K562 (cell line): ENCODE results near the gene MICU1. TPM values are rescaled to one million over a fixed set of nuclear protein-coding genes. Genes with fewer than 3 reads are reported as not detected.
A peak's percentile ranks its signal among the peaks of the same experiment; 100 is the strongest.

Experiments
- ATAC-seq: fragments of 200-7000 bp; cut with Tn5 transposase; 3 replicates; pipeline ENCODE4 v1.9.1; 2020; ENCODE audit warnings: moderate library complexity
- BruUV-seq: library from RNA; stranded (reverse); fragments of 400-500 nt; replicated peaks from 2 replicates; lab custom pipeline; 2021; lab: Mats Ljungman, UMichigan
- CTCF ChIA-PET: fragments of 300-600 bp; formaldehyde crosslinking; extraction: SDS; loops from one replicate; lab custom pipeline; 2021; ENCODE audit warnings: low intra/inter-chr PET ratio; lab: Yijun Ruan, JAX
- POLR2A ChIA-PET: fragments of 300-600, 350-650 bp; sonication (Branson Sonifier 250); formaldehyde crosslinking; extraction: SDS; loops from one replicate; lab custom pipeline; 2021; ENCODE audit warnings: antibody characterized with exemption, inconsistent platforms; lab: Yijun Ruan, JAX
- DNase-seq, 4 experiments: peaks; one replicate each; pipeline versions ENCODE4 v3.0.0 to v3.0.0-alpha.2; 2011 to 2018; ENCODE audit warnings: low spot score in 3 of 4, mixed read lengths in 3 of 4; ENCODE audit errors: extremely low read depth in 1 of 4
- FAIRE-seq: peaks from 2 replicates; lab custom pipeline; 2011; peaks lifted over from hg19 to GRCh38; lab: Jason Lieb, UNC
- H2AFZ ChIP-seq: 2 replicates; pipeline ENCODE4 v1.6.0; 2011; ENCODE audit warnings: low read depth, low read length, control low read depth, inconsistent platforms
- H3K27ac ChIP-seq: fragments of 200-600 bp; 3 replicates; pipeline ENCODE4 v1.8.0; 2011; ENCODE audit warnings: low read depth, mild to moderate bottlenecking, control low read depth, inconsistent platforms, low read length, moderate library complexity, mixed read lengths; ENCODE audit errors: extremely low read depth
- H3K27me3 ChIP-seq, 2 experiments: fragments of 300-600 bp in 1 of 2; 2 replicates in 1 of 2; 3 replicates in 1 of 2; pipeline versions ENCODE4 v1.6.0 to v1.8.0; 2011; ENCODE audit warnings: inconsistent platforms in 2 of 2, low read length in 2 of 2, mild to moderate bottlenecking in 1 of 2, mixed read lengths in 1 of 2, moderate library complexity in 1 of 2; ENCODE audit not compliant: control insufficient read depth in 2 of 2, insufficient read depth in 2 of 2
- H3K36me3 ChIP-seq: fragments of 300-600 bp; 3 replicates; pipeline ENCODE4 v1.8.0; 2011; ENCODE audit warnings: mild to moderate bottlenecking, low read length, inconsistent platforms; ENCODE audit not compliant: control insufficient read depth, insufficient read depth
- H3K4me1 ChIP-seq, 2 experiments: fragments of 200-600 bp in 1 of 2; replicated peaks in 1 of 2; 2 replicates in 1 of 2; 3 replicates in 1 of 2; pipeline versions ENCODE4 v1.5.1 to v1.8.0; 2011; ENCODE audit warnings: inconsistent platforms in 2 of 2, low read length in 2 of 2, mild to moderate bottlenecking in 1 of 2, mixed read lengths in 1 of 2, moderate library complexity in 1 of 2; ENCODE audit not compliant: control insufficient read depth in 2 of 2, insufficient read depth in 2 of 2
- H3K4me2 ChIP-seq: 2 replicates; pipeline ENCODE4 v1.6.1; 2011; ENCODE audit warnings: low read length, control low read depth, inconsistent platforms, mixed read lengths; ENCODE audit not compliant: insufficient read depth
- H3K4me3 ChIP-seq: fragments of 200-600 bp; sonication (generic), shearing (Covaris generic); 2 replicates; pipeline ENCODE4 v1.5.1; 2016; ENCODE audit warnings: control low read depth, inconsistent platforms
- H3K79me2 ChIP-seq: fragments of 200-600 bp; 3 replicates; pipeline ENCODE4 v1.8.0; 2011; ENCODE audit warnings: low read length, inconsistent platforms; ENCODE audit not compliant: control insufficient read depth, insufficient read depth
- H3K9ac ChIP-seq, 2 experiments: 2 replicates each; pipeline versions ENCODE4 v1.6.0 to v1.6.1; 2011; ENCODE audit warnings: low read depth in 2 of 2, low read length in 2 of 2, control low read depth in 1 of 2, inconsistent platforms in 1 of 2, mild to moderate bottlenecking in 1 of 2, mixed read lengths in 1 of 2; ENCODE audit not compliant: insufficient read depth in 1 of 2
- H3K9me1 ChIP-seq: one replicate; pipeline ENCODE4 v1.6.0; 2011; ENCODE audit warnings: inconsistent platforms, mild to moderate bottlenecking, low read length, moderate library complexity; ENCODE audit not compliant: control insufficient read depth, insufficient read depth
- H3K9me3 ChIP-seq: replicated peaks from 2 replicates; pipeline ENCODE4 v1.5.1; 2011; ENCODE audit warnings: low read depth, low read length, inconsistent platforms; ENCODE audit not compliant: control insufficient read depth, insufficient read depth
- H4K20me1 ChIP-seq: replicated peaks from 2 replicates; pipeline ENCODE4 v1.6.1; 2011; ENCODE audit warnings: low read length, inconsistent platforms, mixed read lengths; ENCODE audit not compliant: control insufficient read depth, insufficient read depth
- KAT7 ChIP-seq: sonication (generic); formaldehyde crosslinking; IDR thresholded peaks from 2 replicates; pipeline ENCODE4 v1.8.0; 2022; ENCODE audit warnings: missing genetic modification reagents, mild to moderate bottlenecking, borderline replicate concordance
- MCM2 ChIP-seq: fragments of 450-650 bp; IDR thresholded peaks from 2 replicates; pipeline ENCODE4 v1.6.1; 2017; ENCODE audit warnings: low read depth, mild to moderate bottlenecking
- MED1 ChIP-seq: sonication (generic); formaldehyde crosslinking; IDR thresholded peaks from 2 replicates; pipeline ENCODE4 v1.8.1; 2023; ENCODE audit warnings: missing genetic modification reagents, borderline replicate concordance
- SIX5 ChIP-seq, 2 experiments: IDR thresholded peaks; 2 replicates each; pipeline ENCODE4 v1.6.1; 2011; ENCODE audit warnings: low read length in 2 of 2, borderline replicate concordance in 1 of 2, low read depth in 1 of 2, mild to moderate bottlenecking in 1 of 2, moderate library complexity in 1 of 2; ENCODE audit not compliant: insufficient read depth in 1 of 2
- WGBS: fragments of 100-300 bp; shearing (Covaris generic); methylation state at CpG from one replicate; pipeline ENCODE4 v1.1.6; 2016; ENCODE audit warnings: low coverage, mixed read lengths; ENCODE audit not compliant: insufficient coverage; ENCODE audit errors: missing lambda C conversion rate; 5-methylcytosine and 5-hydroxymethylcytosine counted together
- in situ Hi-C: fragments of 300-500 bp; cut with MboI; formaldehyde crosslinking; loops from 4 replicates; pipeline ENCODE4 v1.15.0; 2018; ENCODE audit warnings: inconsistent platforms, mixed read lengths
- intact Hi-C: fragments of 100-400 bp; cut with micrococcal nuclease; formaldehyde crosslinking; loops from 2 replicates; pipeline ENCODE4 v1.14.2; 2022
- polyA plus RNA-seq, 8 experiments: library from polyadenylated mRNA; depleted of rRNA in 4 of 8; stranded (reverse) in 5 of 8; unstranded in 3 of 8; fragments of >200 nt; fragmentation: Nextera tagmentation in 2 of 8; fragmentation: Illumina TruSeq in 1 of 8; extraction: Ambion mirVana in 2 of 8; extraction: Trizol in 1 of 8; gene quantifications; 2 replicates each; pipeline versions ENCODE4 v1.2.1 to v1.2.3, GENCODE V29; 2011 to 2014; ENCODE audit warnings: inconsistent platforms in 1 of 8, missing spikeins in 1 of 8
- total RNA-seq, 7 experiments: library from RNA; depleted of rRNA in 6 of 7; stranded (reverse); fragments of >200 nt in 6 of 7; fragmentation: Illumina TruSeq in 2 of 7; extraction: Trizol in 2 of 7; gene quantifications; 2 replicates each; pipeline versions ENCODE4 v1.2.1 to v1.2.3, GENCODE V29; 2011 to 2021; ENCODE audit warnings: low replicate concordance in 1 of 7

Gene MICU1
- total and polyA plus RNA-seq, 9 of the 15 experiments (the other 6 are each of a cell fraction or from before 2014, with no cell fraction given), result 29.3 to 76.8 (median 48.4) TPM

GRCh38 chr10:72654720-72655119 is 28.8 kb upstream of the MICU1 start:
- H3K27ac ChIP-seq, result no peak overlapping the region
- H3K27me3 ChIP-seq, result no peaks in the 10 kb centered on the region
- ATAC-seq (no peak), DNase-seq (no peak), FAIRE-seq (no peak)
- intact Hi-C loops, result no loop called here
- ChIA-PET POLR2A (interaction anchor here (1.1 kb wide), 1 partner anchor 13 kb away, joined by 4 read pairs; no protein-coding TSS in a partner anchor), CTCF (no interaction called here)
- H3K4me1 ChIP-seq, result peaks cover 3 to 5% of the 10 kb centered on the region in 2 experiments; a peak in 2 of 5 replicates
- H4K20me1 ChIP-seq, result no peaks in the 10 kb centered on the region
- H3K79me2 ChIP-seq, result no peaks in the 10 kb centered on the region
- H3K36me3 ChIP-seq, result no peaks in the 10 kb centered on the region
- no peak overlapping the region for H3K4me2 ChIP-seq
- in situ Hi-C loops, result no loop called here
- no peaks in the 10 kb centered on the region for H3K9me3 ChIP-seq
- H3K9ac ChIP-seq, result no peak overlapping the region
- no peak for TF ChIP-seq MCM2
- TF ChIP-seq SIX5 (IDR thresholded peaks at IDR 0.05; ENCODE audit: borderline replicate concordance in 1 of 2, insufficient read depth in 1 of 2, low read depth in 1 of 2, low read length in 2 of 2), result 0 out of 4 replicates have a peak, but pooled peaks of 1 of the 2 experiments have one; percentile 4
- no peak overlapping the region for H3K4me3 ChIP-seq
- no peaks in the 10 kb centered on the region for H3K9me1 ChIP-seq
- H2AFZ ChIP-seq, result no peak overlapping the region
- BruUV-seq, result no TSS peak
- WGBS, result 71% methylated on average over 3 of the region's 3 CpGs

GRCh38 chr10:72653383-72654096 is 27.7 kb upstream of the MICU1 start:
- Histone ChIP-seq H3K79me2 (no peaks in the 10 kb centered on the region), H3K4me3 (no peak overlapping the region), H2AFZ (peak overlapping the region; percentile 61), H3K9ac (no peak overlapping the region), H3K9me1 (no peaks in the 10 kb centered on the region), H3K27me3 (no peaks in the 10 kb centered on the region), H3K4me1 (no peaks in the 10 kb centered on the region), H4K20me1 (no peaks in the 10 kb centered on the region), H3K27ac (no peak overlapping the region), H3K4me2 (no peak overlapping the region), H3K36me3 (no peaks in the 10 kb centered on the region), H3K9me3 (no peaks in the 10 kb centered on the region)
- FAIRE-seq (no peak), DNase-seq (no peak), ATAC-seq (peak; percentile 43; the same call in 2 of the 3 replicates)
- BruUV-seq, result no TSS peak
- ChIA-PET POLR2A (interaction anchor here (0.6 to 1.2 kb wide), 7 partner anchors 10 to 1338 kb away, joined by 3 to 4 read pairs (median 3); partner anchors contain the start of genes ANAPC16 and ASCC1), CTCF (no interaction called here)
- in situ Hi-C loops (no loop called here), intact Hi-C loops (no loop called here)
- TF ChIP-seq KAT7 (CRISPR knock-in tag) (no peak), MED1 (CRISPR knock-in tag) (no peak)
- 30% methylated on average over 6 of the region's 6 CpGs for WGBS
